MM.1S (cell line): ENCODE results near the gene FOXO1.

Source experiments
- CTCF ChIP-seq: fragments of 300-600 bp; sonication (generic); IDR thresholded peaks from 2 replicates; pipeline ENCODE4 v1.5.1; 2016; ENCODE audit warnings: antibody characterized with exemption, low read length, mixed read lengths
- EZH2 ChIP-seq: fragments of 300-600 bp; sonication (generic); optimal IDR thresholded peaks from 2 replicates; pipeline ENCODE3; 2017; ENCODE audit warnings: low read depth, mild to moderate bottlenecking, antibody characterized with exemption, low read length, mixed read lengths
- EZH2phosphoT487 ChIP-seq: fragments of 300-600 bp; sonication (generic); IDR thresholded peaks from 2 replicates; pipeline ENCODE4 v1.6.1; 2018; ENCODE audit warnings: antibody characterized with exemption, low read length

DNA sequence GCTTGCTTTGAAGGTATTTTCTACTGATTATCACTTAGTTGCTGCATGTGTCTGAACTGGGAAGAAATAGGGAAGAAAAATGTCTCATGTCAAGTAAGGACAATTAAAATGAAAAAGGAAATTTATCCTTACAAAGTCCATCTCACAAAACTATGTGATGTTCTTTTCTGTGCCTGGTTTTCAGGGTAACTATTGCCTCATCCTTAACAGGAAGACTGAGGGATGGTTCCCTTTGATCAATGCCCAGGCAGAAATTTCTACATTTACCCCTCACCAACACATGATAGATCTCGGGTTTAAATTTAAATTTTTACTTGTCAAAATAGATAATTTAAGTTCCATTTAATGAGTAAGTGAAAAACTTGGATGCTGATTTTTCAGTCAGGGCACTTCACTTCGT is 3.9 kb upstream of the FOXO1 start:
- TF ChIP-seq CTCF: no peak
- no peak for TF ChIP-seq EZH2
- TF ChIP-seq EZH2phosphoT487: no peak
